B cell (primary cell): ENCODE results near the gene WDR19. TPM values are rescaled to one million over a fixed set of nuclear protein-coding genes. Genes with fewer than 3 reads are reported as not detected.

Experiments used
- ATAC-seq: fragments of 200-7000 bp; cut with Tn5 transposase; one replicate; pipeline ENCODE4 v1.10.0; 2021; ENCODE audit warnings: low read depth, mild to moderate bottlenecking, moderate number of reproducible peaks, moderate library complexity
- CTCF ChIA-PET: fragments of 350-600 bp; sonication (Branson Sonifier 250); formaldehyde crosslinking; loops from one replicate; lab custom pipeline; 2021; ENCODE audit warnings: antibody characterized with exemption, inconsistent platforms; lab: Charles Lee
- POLR2A ChIA-PET: fragments of 350-600 bp; sonication (Branson Sonifier 250); formaldehyde crosslinking; loops from one replicate; lab custom pipeline; 2021; ENCODE audit warnings: antibody characterized with exemption; lab: Charles Lee
- DNase-seq: peaks from one replicate; pipeline ENCODE4 v3.0.0; 2013
- H2AFZ ChIP-seq: 2 replicates; pipeline ENCODE4 v1.6.1; 2012; ENCODE audit warnings: mild to moderate bottlenecking, low read depth, low read length; ENCODE audit not compliant: insufficient read depth, poor library complexity, severe bottlenecking
- H3K27ac ChIP-seq, 2 donors: 1 replicate in 1 of 2; 2 replicates in 1 of 2; pipeline ENCODE4 v1.5.1; 2012 to 2013; ENCODE audit warnings: low read length in 2 of 2, mild to moderate bottlenecking in 2 of 2, moderate library complexity in 1 of 2
- H3K27me3 ChIP-seq, 4 experiments: fragments of 200-600 bp in 1 of 4; sonication (generic) in 1 of 4; replicated peaks in 1 of 4; 1 replicate in 2 of 4; 2 replicates in 2 of 4; pipeline versions ENCODE4 v1.6.1 to v1.7.0; 2013 to 2016; ENCODE audit warnings: low read length in 3 of 4, mild to moderate bottlenecking in 2 of 4, mixed read lengths in 1 of 4, moderate library complexity in 1 of 4; ENCODE audit not compliant: insufficient read depth in 4 of 4, control insufficient read depth in 3 of 4; ENCODE audit errors: control extremely low read depth in 1 of 4
- H3K36me3 ChIP-seq, 2 experiments: replicated peaks in 1 of 2; 1 replicate in 1 of 2; 2 replicates in 1 of 2; pipeline versions ENCODE4 v1.6.1 to v1.7.1; 2013; ENCODE audit warnings: low read length in 1 of 2; ENCODE audit not compliant: insufficient read depth in 2 of 2, control insufficient read depth in 1 of 2; ENCODE audit errors: control extremely low read depth in 1 of 2, extremely low read depth in 1 of 2
- H3K4me1 ChIP-seq, 2 donors: fragments of 200-600 bp in 1 of 2; sonication (generic) in 1 of 2; 1 replicate in 1 of 2; 2 replicates in 1 of 2; pipeline versions ENCODE4 v1.5.1 to v1.6.1; 2013 to 2017; ENCODE audit warnings: low read length in 2 of 2; ENCODE audit not compliant: control insufficient read depth in 2 of 2, insufficient read depth in 2 of 2
- H3K4me2 ChIP-seq: replicated peaks from 2 replicates; pipeline ENCODE3; 2012; ENCODE audit warnings: mild to moderate bottlenecking, low read depth, low read length; ENCODE audit not compliant: poor library complexity, severe bottlenecking
- H3K4me3 ChIP-seq, 5 experiments: fragments of 200-600 bp in 1 of 5; sonication (generic) in 1 of 5; 1 replicate in 3 of 5; 2 replicates in 2 of 5; pipeline versions ENCODE4 v1.5.1 to v1.7.0; 2011 to 2016; ENCODE audit warnings: low read length in 4 of 5, mild to moderate bottlenecking in 4 of 5, low read depth in 2 of 5, control low read depth in 1 of 5, moderate library complexity in 1 of 5; ENCODE audit not compliant: insufficient read depth in 1 of 5; ENCODE audit errors: control extremely low read depth in 1 of 5, extremely low read depth in 1 of 5
- H3K79me2 ChIP-seq: fragments of 200-600 bp; sonication (generic); one replicate; pipeline ENCODE4 v1.6.0; 2016; ENCODE audit warnings: low read length; ENCODE audit not compliant: control insufficient read depth, insufficient read depth
- H3K9ac ChIP-seq: fragments of 200-600 bp; sonication (generic); 2 replicates; pipeline ENCODE4 v1.6.1; 2017; ENCODE audit warnings: mild to moderate bottlenecking, low read length, moderate library complexity
- H3K9me3 ChIP-seq, 3 donors: one replicate each; pipeline versions ENCODE4 v1.6.1 to v1.7.1; 2013; ENCODE audit warnings: low read length in 2 of 3; ENCODE audit not compliant: control insufficient read depth in 2 of 3, insufficient read depth in 1 of 3; ENCODE audit errors: control extremely low read depth in 1 of 3
- H4K20me1 ChIP-seq: 2 replicates; pipeline ENCODE4 v1.6.0; 2012; ENCODE audit warnings: mild to moderate bottlenecking, low read length; ENCODE audit not compliant: insufficient read depth, control insufficient read depth, poor library complexity, severe bottlenecking
- H3K27ac Mint-ChIP-seq: one replicate; pipeline ENCODE4 v1.8.0; 2021; ENCODE audit warnings: mixed read lengths
- H3K27me3 Mint-ChIP-seq: one replicate; pipeline ENCODE4 v1.8.0; 2021; ENCODE audit warnings: mixed read lengths
- H3K4me1 Mint-ChIP-seq: one replicate; pipeline ENCODE4 v1.8.0; 2021; ENCODE audit warnings: mixed read lengths
- H3K4me3 Mint-ChIP-seq: one replicate; pipeline ENCODE4 v1.8.0; 2021; ENCODE audit warnings: mixed read lengths
- H3K9me3 Mint-ChIP-seq: one replicate; pipeline ENCODE4 v1.8.0; 2022; ENCODE audit warnings: mixed read lengths; ENCODE audit not compliant: insufficient read depth
- EZH2 ChIP-seq: IDR thresholded peaks from 2 replicates; pipeline ENCODE4 v1.6.1; 2012; ENCODE audit warnings: borderline replicate concordance, low read depth, mild to moderate bottlenecking, moderate library complexity, low read length; ENCODE audit not compliant: insufficient read depth, poor library complexity, severe bottlenecking
- WGBS: methylation state at CpG from one replicate; pipeline ENCODE4 v1.1.5; 2013; ENCODE audit warnings: missing lambda C conversion rate; ENCODE audit not compliant: insufficient coverage; 5-methylcytosine and 5-hydroxymethylcytosine counted together
- intact Hi-C: fragments of 100-400 bp; cut with micrococcal nuclease; formaldehyde crosslinking; loops from one replicate; pipeline ENCODE4 v1.10.0; 2022
- polyA plus RNA-seq: library from polyadenylated mRNA; depleted of rRNA; stranded (reverse); fragments of >200 nt; gene quantifications from 2 replicates; pipeline ENCODE4 v1.2.3, GENCODE V29; 2012
- total RNA-seq, 2 donors: library from RNA; stranded (reverse); fragments of 120-200 nt in 1 of 2; gene quantifications; 1 replicate in 1 of 2; 2 replicates in 1 of 2; pipeline versions ENCODE4 v1.2.3 to v1.2.4, GENCODE V29; 2013 to 2022
- TF ChIP-seq, protein P1 (sequence below): fragments of 200-600 bp; IDR thresholded peaks from one replicate; pipeline ENCODE4 v1.8.0; 2022; ENCODE audit warnings: antibody characterized with exemption, mild to moderate bottlenecking

WDR19 gene
- total and polyA plus RNA-seq, 2 donors (not counting 1 experiment from before 2014, with no cell fraction given), result 35.1 to 79.8 TPM

DNA sequence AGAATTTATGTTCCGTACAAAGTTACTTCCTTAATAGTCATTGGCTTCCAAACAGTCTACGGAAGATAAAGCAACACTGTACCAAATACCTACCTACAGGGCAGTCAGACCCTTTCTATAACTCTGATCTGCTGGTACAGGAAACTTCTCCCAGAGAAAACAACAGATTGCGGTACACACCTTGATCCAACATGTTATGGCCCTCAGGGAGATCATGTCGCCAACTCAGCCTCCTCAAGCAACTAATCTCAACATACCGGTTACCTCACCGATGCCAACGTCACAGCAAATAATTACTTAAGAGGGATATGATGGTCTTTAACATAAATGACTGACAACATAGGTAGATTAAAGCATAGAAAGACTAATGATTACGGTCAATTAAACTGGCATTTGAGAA is 113.5 kb downstream of the WDR19 start:
- Histone ChIP-seq H3K4me1 (no peaks in the 10 kb centered on the region), H3K27ac (no peak overlapping the region), H3K27me3 (no peaks in the 10 kb centered on the region), H3K9ac (no peak overlapping the region), H3K4me2 (no peak overlapping the region), H2AFZ (no peak overlapping the region), H3K36me3 (peaks cover 2 to 62% of the 10 kb centered on the region in 2 experiments), H3K4me3 (no peak overlapping the region), H3K79me2 (no peaks in the 10 kb centered on the region), H3K9me3 (no peaks in the 10 kb centered on the region), H4K20me1 (no peaks in the 10 kb centered on the region)
- Mint-ChIP-seq H3K9me3 (no peaks in the 10 kb centered on the region), H3K4me1 (no peaks in the 10 kb centered on the region), H3K27ac (no peak overlapping the region), H3K4me3 (no peak overlapping the region), H3K27me3 (no peaks in the 10 kb centered on the region)
- ChIA-PET POLR2A (no interaction called here), CTCF (no interaction called here)
- DNase-seq, result no peak
- 100% methylated on average over 2 of the region's 8 CpGs for WGBS
- no peak for TF ChIP-seq EZH2
- TF ChIP-seq, protein P1, sequence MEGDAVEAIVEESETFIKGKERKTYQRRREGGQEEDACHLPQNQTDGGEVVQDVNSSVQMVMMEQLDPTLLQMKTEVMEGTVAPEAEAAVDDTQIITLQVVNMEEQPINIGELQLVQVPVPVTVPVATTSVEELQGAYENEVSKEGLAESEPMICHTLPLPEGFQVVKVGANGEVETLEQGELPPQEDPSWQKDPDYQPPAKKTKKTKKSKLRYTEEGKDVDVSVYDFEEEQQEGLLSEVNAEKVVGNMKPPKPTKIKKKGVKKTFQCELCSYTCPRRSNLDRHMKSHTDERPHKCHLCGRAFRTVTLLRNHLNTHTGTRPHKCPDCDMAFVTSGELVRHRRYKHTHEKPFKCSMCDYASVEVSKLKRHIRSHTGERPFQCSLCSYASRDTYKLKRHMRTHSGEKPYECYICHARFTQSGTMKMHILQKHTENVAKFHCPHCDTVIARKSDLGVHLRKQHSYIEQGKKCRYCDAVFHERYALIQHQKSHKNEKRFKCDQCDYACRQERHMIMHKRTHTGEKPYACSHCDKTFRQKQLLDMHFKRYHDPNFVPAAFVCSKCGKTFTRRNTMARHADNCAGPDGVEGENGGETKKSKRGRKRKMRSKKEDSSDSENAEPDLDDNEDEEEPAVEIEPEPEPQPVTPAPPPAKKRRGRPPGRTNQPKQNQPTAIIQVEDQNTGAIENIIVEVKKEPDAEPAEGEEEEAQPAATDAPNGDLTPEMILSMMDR, result no peak
- ATAC-seq, result no peak
- intact Hi-C loops, result no loop called here

DNA sequence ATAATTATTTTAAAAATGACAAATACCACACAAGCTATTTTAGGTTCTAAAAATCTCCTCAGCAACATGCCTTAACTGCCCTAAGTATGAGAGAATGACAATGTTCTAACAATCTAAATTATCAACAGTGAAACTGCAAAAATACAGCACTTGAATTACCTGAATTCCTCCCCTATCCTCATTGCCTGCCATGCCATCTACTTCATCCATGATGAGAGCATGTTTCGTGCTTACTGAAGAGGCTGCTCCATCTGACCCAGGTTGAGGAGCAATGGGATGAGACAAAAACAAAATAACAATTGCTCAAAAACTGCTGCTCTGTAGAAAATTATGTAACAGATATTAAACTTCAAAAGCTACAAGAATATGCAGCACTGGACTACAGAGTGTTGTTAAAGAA is 120.6 kb downstream of the WDR19 start:
- intact Hi-C loops, result no loop called here
- ATAC-seq (no peak), DNase-seq (no peak)
- H3K27me3 Mint-ChIP-seq, result no peaks in the 10 kb centered on the region
- H3K27me3 ChIP-seq, result no peaks in the 10 kb centered on the region
- no peaks in the 10 kb centered on the region for H4K20me1 ChIP-seq
- H3K9me3 ChIP-seq, result no peaks in the 10 kb centered on the region
- no peak overlapping the region for H3K27ac ChIP-seq
- no peaks in the 10 kb centered on the region for H3K4me1 Mint-ChIP-seq
- H3K4me3 Mint-ChIP-seq, result no peak overlapping the region
- H3K79me2 ChIP-seq, result no peaks in the 10 kb centered on the region
- H2AFZ ChIP-seq, result no peak overlapping the region
- ChIA-PET POLR2A (no interaction called here), CTCF (no interaction called here)
- H3K9me3 Mint-ChIP-seq, result no peaks in the 10 kb centered on the region
- H3K36me3 ChIP-seq, result peaks cover 2 to 78% of the 10 kb centered on the region in 2 experiments
- H3K9ac ChIP-seq, result no peak overlapping the region
- no peak overlapping the region for H3K27ac Mint-ChIP-seq
- no peaks in the 10 kb centered on the region for H3K4me1 ChIP-seq
- no peak overlapping the region for H3K4me2 ChIP-seq
- TF ChIP-seq EZH2, result no peak
- TF ChIP-seq, protein P1, result no peak
- WGBS, result no CpG with 5 or more reads among the region's 1 CpG
- H3K4me3 ChIP-seq, result no peak overlapping the region
